Measurements from ENCODE around the gene GRAMD1C.

The GRAMD1C gene

DNA sequence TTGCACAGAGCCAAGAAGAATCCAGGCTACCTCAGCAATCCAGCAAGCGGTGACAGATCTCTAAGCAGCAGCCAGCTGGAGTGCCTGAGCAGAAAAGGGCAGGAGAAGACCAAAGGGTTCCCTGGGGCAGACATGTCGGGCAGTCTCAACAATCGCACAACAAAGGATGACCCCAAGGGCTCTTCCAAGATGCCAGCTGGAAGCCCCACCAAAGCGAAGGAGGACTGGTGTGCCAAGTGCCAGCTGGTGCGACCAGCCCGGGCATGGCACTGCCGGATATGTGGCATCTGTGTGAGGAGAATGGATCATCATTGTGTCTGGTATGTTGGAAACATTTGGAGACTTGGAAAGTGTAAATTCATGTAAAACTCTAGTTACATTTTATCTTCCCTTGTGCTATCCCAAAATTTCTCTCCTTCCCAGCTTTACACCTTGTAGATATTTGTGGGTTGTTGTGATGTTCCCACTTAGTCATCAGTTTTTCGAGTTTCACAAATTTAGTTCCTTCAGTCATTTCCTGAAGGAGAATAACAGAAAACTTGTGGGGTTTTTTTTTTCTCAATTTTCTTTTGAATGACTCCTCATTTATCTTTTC is 115.6 kb downstream of the GRAMD1C start:
- Histone ChIP-seq H3K9me3 (replicated peaks; ENCODE audit: low read length) (no peaks in the 10 kb centered on the region), H3K4me1 (ENCODE audit: control insufficient read depth, insufficient read depth, low read length) (peaks cover 6% of the 10 kb centered on the region), H3K4me2 (ENCODE audit: low read length) (peak overlapping the region; percentile 34), H3K4me3 (ENCODE audit: low read length) (no peak overlapping the region), H3K27me3 (ENCODE audit: control insufficient read depth, insufficient read depth, low read length) (peaks cover 35% of the 10 kb centered on the region), H3K9ac (ENCODE audit: low read depth, low read length) (no peak overlapping the region), H3K36me3 (ENCODE audit: insufficient read depth, low read length) (no peaks in the 10 kb centered on the region)

DNA sequence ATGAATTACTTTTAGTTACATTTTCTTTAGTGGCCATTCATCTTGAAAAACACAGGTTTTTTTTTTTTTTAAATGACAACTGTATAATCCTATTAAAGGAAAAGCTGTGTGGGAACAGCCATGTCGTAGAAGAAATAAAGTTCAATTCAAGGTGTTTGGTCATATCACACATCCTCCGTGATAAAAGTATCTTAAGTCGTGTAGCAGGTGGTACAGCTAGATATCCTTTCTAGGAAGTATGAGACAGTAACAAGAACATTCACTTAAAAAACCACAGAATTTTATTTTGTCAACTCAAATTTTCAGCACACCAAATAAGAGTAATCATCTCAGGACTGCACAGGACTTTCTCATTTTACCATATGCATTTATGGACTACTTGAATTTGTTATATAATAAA is 125.3 kb downstream of the GRAMD1C start:
- Histone ChIP-seq H3K4me3 (ENCODE audit: low read length) (no peak overlapping the region), H3K4me1 (ENCODE audit: control insufficient read depth, insufficient read depth, low read length) (no peaks in the 10 kb centered on the region), H3K9me3 (replicated peaks; ENCODE audit: low read length) (no peaks in the 10 kb centered on the region), H3K36me3 (ENCODE audit: insufficient read depth, low read length) (no peaks in the 10 kb centered on the region), H3K27me3 (ENCODE audit: control insufficient read depth, insufficient read depth, low read length) (no peaks in the 10 kb centered on the region), H3K4me2 (ENCODE audit: low read length) (no peak overlapping the region), H3K9ac (ENCODE audit: low read depth, low read length) (no peak overlapping the region)

DNA sequence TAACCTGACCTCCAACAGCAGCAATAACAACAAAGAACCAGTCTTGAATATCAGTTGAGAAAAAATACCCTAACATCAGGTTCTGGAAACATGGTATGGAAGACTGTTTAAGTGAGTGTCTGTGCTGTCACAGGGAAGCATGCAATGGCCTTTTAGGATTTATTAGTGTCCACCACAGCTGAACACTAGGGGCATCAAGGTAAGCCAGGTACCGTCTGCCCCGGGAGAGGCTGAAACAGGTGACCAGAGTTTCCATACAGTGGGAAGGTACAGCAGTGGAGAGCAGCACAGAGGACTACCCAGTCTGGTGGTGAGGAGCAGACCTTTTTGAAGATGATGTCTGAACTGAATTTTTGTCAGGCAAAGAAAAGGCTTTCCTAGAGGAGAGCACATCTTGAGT is 127.6 kb downstream of the GRAMD1C start:
- Histone ChIP-seq H3K9me3 (replicated peaks; ENCODE audit: low read length) (no peaks in the 10 kb centered on the region), H3K4me3 (ENCODE audit: low read length) (no peak overlapping the region), H3K9ac (ENCODE audit: low read depth, low read length) (no peak overlapping the region), H3K27me3 (ENCODE audit: control insufficient read depth, insufficient read depth, low read length) (no peaks in the 10 kb centered on the region), H3K36me3 (ENCODE audit: insufficient read depth, low read length) (no peaks in the 10 kb centered on the region), H3K4me2 (ENCODE audit: low read length) (no peak overlapping the region), H3K4me1 (ENCODE audit: control insufficient read depth, insufficient read depth, low read length) (no peaks in the 10 kb centered on the region)

DNA sequence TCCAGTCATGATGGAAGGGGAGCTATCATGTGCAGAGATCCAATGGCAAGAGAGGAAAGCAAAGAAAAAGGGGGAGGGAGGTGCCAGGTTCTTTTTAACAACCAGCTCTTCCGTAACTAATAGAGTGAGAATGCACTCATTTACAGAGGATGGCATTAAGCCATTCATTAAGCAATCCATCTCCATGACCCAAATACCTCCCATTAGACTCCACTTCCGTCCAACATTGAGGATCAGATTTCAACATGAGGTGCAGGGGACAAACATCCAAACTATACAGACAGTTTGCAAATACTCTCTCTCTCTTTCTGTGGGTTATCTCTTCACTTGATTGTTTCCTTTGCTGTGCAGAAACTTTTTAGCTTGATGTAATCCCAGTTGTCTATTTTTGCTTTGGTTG is 130.4 kb downstream of the GRAMD1C start:
- Histone ChIP-seq H3K36me3 (ENCODE audit: insufficient read depth, low read length) (no peaks in the 10 kb centered on the region), H3K4me1 (ENCODE audit: control insufficient read depth, insufficient read depth, low read length) (no peaks in the 10 kb centered on the region)

DNA sequence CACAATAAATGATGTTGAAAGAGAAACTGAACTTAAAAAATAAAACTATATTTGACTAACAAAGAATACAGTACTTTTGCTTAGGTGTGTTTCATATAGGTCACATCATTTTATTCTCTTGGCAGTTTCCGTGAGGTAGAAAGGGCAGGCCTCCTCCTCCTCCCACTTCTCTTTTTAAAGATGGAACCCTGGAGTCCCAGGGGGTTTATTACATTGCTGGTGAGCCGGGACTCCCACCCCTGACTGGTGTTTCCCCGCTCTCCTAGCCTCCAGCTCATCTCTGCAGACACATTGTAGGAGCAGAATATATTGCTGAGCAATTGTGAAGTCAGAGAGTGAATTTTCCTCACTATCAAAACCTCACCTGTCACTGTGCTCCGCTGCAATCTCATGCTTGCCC is 139.2 kb downstream of the GRAMD1C start:
- H3K36me3 ChIP-seq (ENCODE audit: insufficient read depth, low read length): no peaks in the 10 kb centered on the region
- H3K4me1 ChIP-seq (ENCODE audit: control insufficient read depth, insufficient read depth, low read length): no peaks in the 10 kb centered on the region
- H3K9ac ChIP-seq (ENCODE audit: low read depth, low read length): no peak overlapping the region
- H3K4me2 ChIP-seq (ENCODE audit: low read length): no peak overlapping the region
- no peaks in the 10 kb centered on the region for H3K27me3 ChIP-seq (ENCODE audit: control insufficient read depth, insufficient read depth, low read length)
- H3K4me3 ChIP-seq (ENCODE audit: low read length): no peak overlapping the region
- H3K9me3 ChIP-seq (replicated peaks; ENCODE audit: low read length): no peaks in the 10 kb centered on the region

More for the DNA sequence above, 130.4 kb downstream of the GRAMD1C start:
- H3K9me3 ChIP-seq (replicated peaks; ENCODE audit: low read length): no peaks in the 10 kb centered on the region
- H3K4me2 ChIP-seq (ENCODE audit: low read length): no peak overlapping the region
- H3K9ac ChIP-seq (ENCODE audit: low read depth, low read length): no peak overlapping the region
- H3K4me3 ChIP-seq (ENCODE audit: low read length): no peak overlapping the region
- H3K27me3 ChIP-seq (ENCODE audit: control insufficient read depth, insufficient read depth, low read length): no peaks in the 10 kb centered on the region

DNA sequence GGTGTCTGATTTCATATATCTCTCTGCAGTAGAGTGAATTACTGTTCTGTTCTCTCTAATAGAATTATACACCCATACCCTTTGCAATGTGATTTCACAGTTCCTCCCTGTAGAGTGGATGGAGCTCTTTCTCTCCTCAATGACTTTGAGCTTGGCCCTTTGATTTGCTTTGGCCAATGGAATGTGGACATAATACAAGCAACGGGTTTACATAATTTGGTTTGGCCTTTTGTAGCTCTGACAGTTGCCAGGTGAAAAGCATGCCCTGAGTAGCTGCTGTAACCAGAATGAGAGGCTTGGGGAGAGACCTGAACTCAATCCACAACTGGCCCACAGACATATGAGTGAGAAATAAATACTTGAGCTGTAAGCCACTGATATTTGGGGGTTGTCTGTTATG is 141.3 kb downstream of the GRAMD1C start:
- Histone ChIP-seq H3K9me3 (replicated peaks; ENCODE audit: low read length) (no peaks in the 10 kb centered on the region), H3K36me3 (ENCODE audit: insufficient read depth, low read length) (no peaks in the 10 kb centered on the region), H3K27me3 (ENCODE audit: control insufficient read depth, insufficient read depth, low read length) (no peaks in the 10 kb centered on the region), H3K4me2 (ENCODE audit: low read length) (no peak overlapping the region), H3K9ac (ENCODE audit: low read depth, low read length) (no peak overlapping the region), H3K4me1 (ENCODE audit: control insufficient read depth, insufficient read depth, low read length) (no peaks in the 10 kb centered on the region), H3K4me3 (ENCODE audit: low read length) (no peak overlapping the region)

DNA sequence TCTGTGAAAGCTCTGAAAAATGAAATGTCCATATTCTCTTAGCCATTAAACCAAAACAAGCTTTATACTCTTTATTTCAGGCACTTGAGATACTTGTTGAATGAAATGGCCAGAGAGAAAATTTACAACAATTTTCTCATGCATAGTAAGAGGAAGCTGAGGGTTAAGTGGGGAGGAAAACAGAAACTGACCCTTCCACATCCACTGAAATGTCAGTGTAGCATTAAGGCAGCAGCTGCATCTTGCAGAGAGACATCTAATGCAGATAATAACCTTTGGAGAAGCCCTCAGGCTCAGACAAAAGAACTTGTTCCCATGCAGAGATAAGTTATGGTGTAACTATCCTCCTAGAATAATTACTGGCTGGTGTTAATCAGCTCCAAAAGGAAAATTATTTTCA is 143.2 kb downstream of the GRAMD1C start:
- Histone ChIP-seq H3K36me3 (ENCODE audit: insufficient read depth, low read length) (no peaks in the 10 kb centered on the region), H3K4me1 (ENCODE audit: control insufficient read depth, insufficient read depth, low read length) (no peaks in the 10 kb centered on the region), H3K9me3 (replicated peaks; ENCODE audit: low read length) (no peaks in the 10 kb centered on the region), H3K4me3 (ENCODE audit: low read length) (no peak overlapping the region), H3K27me3 (ENCODE audit: control insufficient read depth, insufficient read depth, low read length) (no peaks in the 10 kb centered on the region), H3K9ac (ENCODE audit: low read depth, low read length) (no peak overlapping the region), H3K4me2 (ENCODE audit: low read length) (no peak overlapping the region)

DNA sequence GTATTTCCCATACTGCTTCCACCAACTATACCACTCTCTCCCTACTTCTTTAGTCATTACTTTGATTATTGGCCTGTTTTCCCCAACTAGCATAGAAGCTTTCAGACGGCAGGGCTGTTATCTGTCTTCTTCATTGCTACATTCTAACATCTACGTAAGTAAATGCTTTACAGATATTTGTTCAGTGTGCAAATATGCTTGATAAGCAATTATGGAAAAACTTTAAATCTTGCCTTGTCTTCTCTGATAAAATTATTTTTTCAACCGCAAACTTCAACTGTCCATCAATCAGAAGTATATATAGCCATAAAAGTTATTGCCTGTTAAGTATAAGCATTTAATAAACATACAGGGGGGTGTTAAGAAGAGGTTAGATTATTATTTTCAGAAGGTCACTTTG is 145.0 kb downstream of the GRAMD1C start:
- no peak overlapping the region for H3K4me2 ChIP-seq (ENCODE audit: low read length)

DNA sequence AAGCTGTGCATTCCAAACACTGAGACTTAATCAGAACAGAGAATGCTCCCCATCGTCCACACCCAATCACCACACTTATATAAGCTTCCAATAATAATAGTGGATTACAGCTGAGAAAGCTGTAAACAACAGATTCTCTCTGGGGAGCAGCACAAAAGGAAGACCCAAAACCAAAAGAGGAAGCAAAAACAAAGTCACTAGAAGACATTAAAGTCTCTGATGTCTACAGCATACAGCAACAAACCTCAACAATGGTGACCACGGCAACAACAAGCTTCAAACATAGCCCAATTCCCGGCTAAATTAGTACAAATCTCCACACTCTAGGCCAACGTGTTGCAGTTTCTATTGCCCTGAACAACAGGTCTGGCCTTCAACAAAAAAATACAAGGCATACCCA is 147.0 kb downstream of the GRAMD1C start:
- Histone ChIP-seq H3K4me2 (ENCODE audit: low read length) (no peak overlapping the region), H3K9ac (ENCODE audit: low read depth, low read length) (no peak overlapping the region), H3K4me1 (ENCODE audit: control insufficient read depth, insufficient read depth, low read length) (no peaks in the 10 kb centered on the region), H3K4me3 (ENCODE audit: low read length) (no peak overlapping the region), H3K9me3 (replicated peaks; ENCODE audit: low read length) (no peaks in the 10 kb centered on the region), H3K27me3 (ENCODE audit: control insufficient read depth, insufficient read depth, low read length) (no peaks in the 10 kb centered on the region), H3K36me3 (ENCODE audit: insufficient read depth, low read length) (no peaks in the 10 kb centered on the region)

More for the DNA sequence above, 145.0 kb downstream of the GRAMD1C start:
- Histone ChIP-seq H3K27me3 (ENCODE audit: control insufficient read depth, insufficient read depth, low read length) (no peaks in the 10 kb centered on the region), H3K4me3 (ENCODE audit: low read length) (no peak overlapping the region), H3K9ac (ENCODE audit: low read depth, low read length) (no peak overlapping the region), H3K36me3 (ENCODE audit: insufficient read depth, low read length) (no peaks in the 10 kb centered on the region), H3K4me1 (ENCODE audit: control insufficient read depth, insufficient read depth, low read length) (no peaks in the 10 kb centered on the region), H3K9me3 (replicated peaks; ENCODE audit: low read length) (no peaks in the 10 kb centered on the region)

Measured in skeletal muscle satellite cell (primary cell).